ENCODE measurements around the gene PDLIM4.

GRCh38 chr5:132253008-132253441, 4.5 kb upstream of the PDLIM4 start:
- TF ChIP-seq POLR2A (IDR thresholded peaks at IDR 0.05), result no peak
- no peak for TF ChIP-seq CTCF (IDR thresholded peaks at IDR 0.05)
